Measurements from ENCODE around the gene DMXL1.

Gene DMXL1

DNA sequence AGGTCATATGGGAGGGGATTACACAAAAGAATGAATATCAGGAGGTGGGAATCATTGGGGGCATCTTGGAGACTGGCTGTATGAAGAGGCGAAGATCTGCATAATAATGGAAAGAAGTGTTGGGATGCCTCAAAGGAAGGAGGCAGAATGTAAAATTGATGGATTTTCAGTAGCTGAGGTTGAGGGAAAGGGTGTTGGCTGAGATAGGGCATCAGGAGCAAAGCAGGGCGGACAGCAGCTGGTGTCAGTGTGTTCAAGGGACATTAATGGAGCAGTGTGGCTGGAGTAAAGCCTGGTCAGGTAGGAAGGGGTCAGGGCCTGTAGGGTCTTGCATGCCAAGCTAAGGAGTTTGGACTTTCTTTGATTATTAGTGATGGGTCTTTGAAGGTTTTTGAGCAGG, 219.7 kb downstream of the DMXL1 start:
- DNase-seq (ENCODE audit: low read depth in 2 of 2) = no peak

- no peak for DNase-seq (ENCODE audit: low read depth in 2 of 2)
These were observed 220.2 kb downstream of the DMXL1 start for GRCh38 chr5:119291056-119291455.

GRCh38 chr5:119291877-119292276, 221.0 kb downstream of the DMXL1 start:
- no peak for DNase-seq (ENCODE audit: low read depth in 2 of 2)

- no peak for DNase-seq (ENCODE audit: low read depth in 2 of 2)
These were observed 222.0 kb downstream of the DMXL1 start for GRCh38 chr5:119292701-119293515.

DNA sequence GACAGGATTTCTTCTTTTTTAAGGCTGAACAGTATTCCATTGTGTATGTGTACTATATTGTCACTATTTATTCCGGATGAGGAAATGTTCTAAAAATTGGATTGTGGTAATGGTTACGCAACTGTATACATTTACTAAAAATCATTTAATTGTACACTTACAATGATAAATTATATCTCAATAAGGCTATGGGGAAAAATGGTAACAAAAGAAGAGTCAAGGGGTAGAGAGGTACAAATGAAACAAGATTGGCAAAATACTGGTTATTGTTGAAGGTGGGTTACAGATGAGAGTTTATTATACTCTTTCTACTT, 222.6 kb downstream of the DMXL1 start:
- DNase-seq (ENCODE audit: low read depth in 2 of 2) = no peak

All from stimulated activated CD4-positive, alpha-beta T cell treated with anti-CD3 and anti-CD28 coated beads, Interleukin-15, amount 100 ng/mL, for 48 hours (primary cell).